Measurements from ENCODE around the gene PRKCA. TPM values are rescaled to one million over a fixed set of nuclear protein-coding genes. Genes with fewer than 3 reads are reported as not detected.

Gene PRKCA
- total and polyA plus RNA-seq, 2 of the 13 experiments (the other 11 are each of a cell fraction or from before 2014, with no cell fraction given): 18.5 to 21.5 TPM

DNA sequence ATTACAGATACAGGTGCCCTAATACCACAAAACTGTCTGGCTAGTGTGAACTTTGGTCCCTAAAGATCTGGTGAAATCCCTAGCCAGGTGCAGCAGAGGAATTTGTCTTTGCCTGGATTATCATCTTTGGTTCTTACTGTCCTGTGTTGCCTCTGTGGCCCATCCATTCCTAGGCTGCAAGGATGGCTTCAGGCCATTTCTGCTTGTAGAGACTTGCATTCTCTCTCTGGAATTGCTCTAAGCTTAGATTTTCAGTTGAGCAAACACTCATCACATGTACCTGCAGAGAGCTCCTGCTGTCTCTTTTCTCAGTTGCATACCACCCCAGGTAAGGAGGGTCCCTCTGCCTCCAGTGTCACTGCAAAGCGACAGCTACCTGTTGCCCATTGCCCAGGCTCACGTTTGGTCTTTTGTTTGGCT is 114.9 kb downstream of the PRKCA start (continued):
- TF ChIP-seq, protein P1, sequence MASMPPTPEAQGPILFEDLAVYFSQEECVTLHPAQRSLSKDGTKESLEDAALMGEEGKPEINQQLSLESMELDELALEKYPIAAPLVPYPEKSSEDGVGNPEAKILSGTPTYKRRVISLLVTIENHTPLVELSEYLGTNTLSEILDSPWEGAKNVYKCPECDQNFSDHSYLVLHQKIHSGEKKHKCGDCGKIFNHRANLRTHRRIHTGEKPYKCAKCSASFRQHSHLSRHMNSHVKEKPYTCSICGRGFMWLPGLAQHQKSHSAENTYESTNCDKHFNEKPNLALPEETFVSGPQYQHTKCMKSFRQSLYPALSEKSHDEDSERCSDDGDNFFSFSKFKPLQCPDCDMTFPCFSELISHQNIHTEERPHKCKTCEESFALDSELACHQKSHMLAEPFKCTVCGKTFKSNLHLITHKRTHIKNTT (CRISPR knock-in tag; IDR thresholded peaks at IDR 0.05): no peak
- TF ChIP-seq PHF5A (CRISPR knock-in tag; IDR thresholded peaks at IDR 0.05; ENCODE audit: low read depth, unreplicated experiment) (no peak), ZNF510 (CRISPR knock-in tag; IDR thresholded peaks at IDR 0.05; ENCODE audit: low read depth) (no peak), CERS6 (CRISPR knock-in tag; IDR thresholded peaks at IDR 0.05) (no peak), SMAD3 (CRISPR knock-in tag; IDR thresholded peaks at IDR 0.05) (no peak), SUZ12 (IDR thresholded peaks at IDR 0.05; ENCODE audit: low read depth, low read length) (no peak), HNF4A (CRISPR knock-in tag; IDR thresholded peaks at IDR 0.05) (peak; percentile 83), CHD4 (IDR thresholded peaks at IDR 0.05; ENCODE audit: borderline replicate concordance, low read length) (no peak), ETV6 (CRISPR knock-in tag; conservative IDR thresholded peaks at IDR 0.05) (no peak), PLSCR1 (CRISPR knock-in tag; IDR thresholded peaks at IDR 0.05; ENCODE audit: borderline replicate concordance) (no peak), ZNF235 (CRISPR knock-in tag; IDR thresholded peaks at IDR 0.05; ENCODE audit: borderline replicate concordance) (no peak), ZNF746 (CRISPR knock-in tag; IDR thresholded peaks at IDR 0.05) (no peak), ZNF766 (CRISPR knock-in tag; IDR thresholded peaks at IDR 0.05; ENCODE audit: borderline replicate concordance) (no peak), ARID5B (CRISPR knock-in tag; IDR thresholded peaks at IDR 0.05) (peak; percentile 37; the same call in 1 of the 2 replicates), TCF7 (IDR thresholded peaks at IDR 0.05; ENCODE audit: low read depth) (0 out of 2 replicates have a peak, but pooled peaks have one; percentile 8)

Data from HepG2 (cell line).